GM18868 (cell line): ENCODE results near the gene SCGB1C2.
"Not testable (repeated sequence)": the region's sequence is repeated elsewhere in the genome, so short reads cannot be mapped to it uniquely, and the experiment has no call there.

Experiments
- ATAC-seq: cut with Tn5 transposase; IDR thresholded peaks from one replicate; pipeline ENCODE4 v1.9.1; 2021; ENCODE audit warnings: mild to moderate bottlenecking, moderate library complexity; ENCODE audit not compliant: unreplicated experiment

Gene SCGB1C2

DNA sequence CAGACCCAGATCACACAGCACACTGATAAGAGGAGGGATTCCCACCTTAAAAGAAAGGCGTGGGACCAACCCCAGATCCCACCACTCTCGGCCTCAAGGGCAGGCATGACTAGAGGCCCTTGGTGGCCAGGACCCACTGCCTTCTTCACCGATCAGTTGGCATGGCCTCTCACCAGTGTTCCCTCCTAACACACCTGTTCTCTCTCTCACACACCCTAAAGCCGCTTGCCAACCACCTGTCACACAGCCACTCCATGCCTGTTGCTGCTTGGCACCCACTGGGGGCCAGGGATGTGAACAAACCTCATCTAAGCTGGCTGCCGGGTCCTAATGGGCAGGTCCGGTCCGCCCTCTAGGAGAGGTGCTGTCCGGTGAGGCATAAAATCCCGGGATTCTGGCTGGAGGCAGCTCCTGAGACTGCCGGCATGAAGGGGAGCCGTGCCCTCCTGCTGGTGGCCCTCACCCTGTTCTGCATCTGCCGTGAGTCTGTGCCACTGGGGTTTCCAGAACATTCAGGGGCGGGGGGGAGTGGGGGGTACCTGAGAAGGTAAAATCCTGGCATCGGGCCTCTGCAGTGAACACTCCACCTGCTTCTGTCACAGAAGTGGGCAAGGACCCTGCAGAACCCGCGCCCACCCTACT is at the start of gene SCGB1C2:
Gene SCGB1C2, plus strand, starts transcription at position 404 of the 642 bp plus-strand sequence. Its CDS starts 22 bp downstream, at position 426.
- not testable (repeated sequence) for ATAC-seq

DNA sequence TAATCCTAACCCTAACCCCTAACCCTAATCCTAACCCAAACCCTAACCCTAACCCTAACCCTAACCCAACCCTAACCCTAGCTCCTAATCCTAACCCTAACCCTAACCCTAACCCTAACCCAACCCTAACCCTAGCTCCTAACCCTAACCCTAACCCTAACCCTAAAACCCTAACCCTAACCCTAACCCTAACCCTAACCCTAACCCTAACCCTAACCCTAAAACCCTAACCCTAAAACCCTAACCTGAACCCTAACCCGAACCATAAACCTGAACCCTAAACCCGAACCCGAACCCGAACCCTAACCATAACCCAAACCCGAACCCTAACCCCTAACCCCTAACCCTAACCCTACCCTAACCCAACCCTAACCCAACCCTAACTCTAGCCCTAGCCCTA is 24.3 kb upstream of the SCGB1C2 start:
- not testable (repeated sequence) for ATAC-seq

DNA sequence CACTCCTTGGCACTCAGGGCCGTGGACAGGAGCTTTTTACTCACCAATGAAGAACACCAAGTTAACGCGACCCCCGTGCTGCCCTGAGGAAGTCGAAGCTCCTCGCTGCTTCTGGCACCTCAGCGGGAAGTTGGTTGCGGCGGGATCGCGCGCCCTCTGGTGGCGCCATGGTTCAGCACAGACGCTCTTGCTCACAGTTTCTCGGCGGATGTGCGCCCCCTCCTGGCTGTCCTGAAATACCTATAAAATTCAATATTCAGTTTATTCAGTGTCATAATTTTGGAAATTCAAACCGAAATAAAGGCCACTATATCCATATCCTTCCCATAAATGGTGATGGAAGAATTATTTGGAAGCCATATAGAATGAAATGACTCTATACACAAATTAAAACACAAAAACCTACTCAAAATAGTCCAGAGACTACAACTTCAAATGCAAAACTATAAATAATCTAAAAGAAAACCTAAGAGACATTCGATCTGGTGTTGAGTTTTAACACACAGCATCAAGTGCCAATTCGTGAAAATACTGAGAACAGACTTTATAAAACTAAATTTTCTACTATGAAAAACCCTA is 18.9 kb upstream of the SCGB1C2 start:
- ATAC-seq, result not testable (repeated sequence)

DNA sequence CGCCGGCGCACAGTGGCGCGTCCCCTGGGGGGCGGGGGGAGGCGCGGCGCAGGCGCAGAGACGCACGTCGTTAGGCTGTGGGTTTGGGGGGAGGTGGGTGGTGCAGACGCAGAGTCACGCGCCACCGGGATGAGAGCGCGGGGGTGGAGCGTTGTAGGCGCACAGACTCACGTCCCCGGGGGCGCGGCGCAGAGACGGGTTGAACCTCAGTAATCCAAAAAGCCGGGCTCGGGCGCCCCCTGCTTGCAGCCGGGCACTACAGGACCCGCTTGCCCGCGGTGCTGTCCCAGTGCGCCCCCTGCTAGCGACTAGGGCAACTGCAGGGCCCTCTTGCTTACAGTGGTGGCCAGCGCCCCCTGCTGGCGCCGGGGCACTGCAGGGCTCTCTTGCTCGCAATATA is 3.4 kb upstream of the SCGB1C2 start:
- ATAC-seq, result not testable (repeated sequence)

DNA sequence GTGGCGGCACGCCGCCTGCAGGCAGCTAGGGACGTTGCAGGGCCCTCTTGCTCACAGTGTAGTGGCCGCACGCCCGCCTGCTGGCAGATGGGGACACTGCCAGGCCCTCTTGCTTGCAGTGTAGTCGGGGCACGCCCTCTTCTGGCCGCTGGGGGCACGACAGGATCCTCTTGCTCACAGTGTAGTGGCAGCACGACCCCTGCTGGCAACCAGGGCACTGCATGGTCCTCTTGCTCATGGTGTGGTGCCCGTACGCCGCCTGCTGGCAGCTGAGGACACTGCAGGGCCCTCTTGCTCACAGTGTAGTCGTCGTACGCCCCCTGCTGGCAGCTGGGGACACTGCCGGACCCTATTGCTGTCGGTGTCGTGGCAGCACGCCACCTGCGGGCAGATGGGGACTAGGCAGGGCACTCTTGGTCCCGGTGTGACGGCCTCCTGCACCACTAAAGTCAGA is 3.0 kb upstream of the SCGB1C2 start:
- ATAC-seq, result peak; percentile 90

DNA sequence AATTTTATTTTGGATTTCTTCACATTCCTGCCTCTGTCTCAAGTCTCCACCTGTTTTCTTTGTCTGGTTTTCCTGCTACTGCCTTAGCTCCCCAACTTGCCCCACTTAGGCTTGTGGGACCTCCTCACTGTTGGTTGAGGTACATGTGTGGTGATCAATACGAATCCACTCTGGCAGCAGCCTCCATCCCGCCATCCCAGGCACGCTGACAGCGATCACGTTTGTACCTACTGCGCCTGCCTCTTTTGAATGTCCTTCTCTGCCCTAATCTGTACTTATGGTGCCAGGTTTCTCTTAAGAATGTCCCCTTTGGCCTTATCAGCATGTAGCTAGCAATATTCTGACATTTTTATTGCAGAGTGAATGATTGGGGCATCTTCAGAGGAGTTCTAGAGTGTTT is 2.3 kb upstream of the SCGB1C2 start:
- ATAC-seq, result not testable (repeated sequence)

DNA sequence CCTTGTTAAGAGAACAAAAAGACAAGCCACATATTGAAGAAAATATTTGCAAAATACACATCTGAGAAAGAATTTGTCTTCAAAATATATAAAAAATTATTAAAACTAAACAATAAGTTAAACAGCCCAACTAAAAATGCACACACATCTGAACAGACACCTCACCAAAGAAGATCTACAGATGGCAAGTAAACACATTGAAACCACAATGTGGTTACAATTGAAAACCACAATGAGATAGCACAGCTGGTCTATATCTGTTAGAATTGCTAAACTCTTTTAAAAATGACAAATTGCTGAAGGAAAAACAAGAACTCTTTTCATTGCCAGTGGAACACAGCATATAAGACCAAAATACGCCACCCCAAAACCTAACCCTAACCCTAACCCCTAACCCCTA is 1.5 kb upstream of the SCGB1C2 start:
- ATAC-seq, result not testable (repeated sequence)

DNA sequence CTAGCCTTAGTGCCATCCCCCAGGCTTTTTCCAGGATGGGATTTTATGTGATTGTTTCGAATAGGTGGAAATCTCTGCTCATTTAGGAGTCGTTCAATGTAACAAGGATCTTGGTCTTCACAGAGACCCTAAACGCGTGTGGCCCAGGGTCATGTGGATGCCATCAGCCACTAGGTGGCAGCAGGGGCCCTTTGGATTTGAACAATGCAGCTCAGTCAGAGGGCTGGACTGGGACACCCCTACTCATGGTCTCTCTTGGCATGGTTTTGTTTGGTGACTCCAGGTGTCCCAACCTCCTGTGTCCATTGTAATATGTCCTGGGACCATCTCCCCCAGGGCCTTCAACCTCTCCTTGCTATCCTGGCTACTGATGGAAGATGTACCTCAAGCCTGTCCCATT is 838 bp upstream of the SCGB1C2 start:
- ATAC-seq, result peak; percentile 57

DNA sequence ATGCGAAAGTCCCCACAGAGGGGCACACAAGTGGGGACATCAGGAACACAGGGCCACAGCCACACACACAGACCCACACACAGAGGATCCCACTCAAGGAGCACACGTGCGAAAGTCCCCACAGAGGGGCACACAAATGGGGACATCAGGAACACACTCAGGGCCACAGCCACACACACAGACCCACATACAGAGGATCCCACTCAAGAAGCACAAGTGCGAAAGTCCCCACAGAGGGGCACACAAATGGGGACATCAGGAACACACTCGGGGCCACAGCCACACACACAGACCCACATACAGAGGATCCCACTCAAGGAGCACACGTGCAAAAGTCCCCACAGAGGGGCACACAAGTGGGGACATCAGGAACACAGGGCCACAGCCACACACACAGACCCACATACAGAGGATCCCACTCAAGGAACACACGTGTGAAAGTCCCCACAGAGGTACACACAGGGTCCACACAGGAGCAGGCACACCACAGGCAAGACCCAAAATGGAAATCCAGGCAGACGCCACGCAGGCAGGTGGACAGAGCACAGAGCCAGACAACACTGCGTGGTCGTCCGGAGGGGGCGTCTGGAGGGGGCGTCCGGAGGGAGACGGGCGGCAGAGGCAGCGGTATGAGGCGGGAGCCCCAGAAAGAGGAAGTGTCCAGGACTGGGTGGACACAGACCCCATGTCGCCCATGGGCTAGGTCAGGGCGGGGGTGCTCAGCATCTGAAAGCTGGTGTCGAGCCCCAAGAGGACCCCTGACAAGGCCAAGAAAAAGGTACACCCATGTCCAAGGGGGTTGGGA is 2.2 kb downstream of the SCGB1C2 start:
- not testable (repeated sequence) for ATAC-seq

DNA sequence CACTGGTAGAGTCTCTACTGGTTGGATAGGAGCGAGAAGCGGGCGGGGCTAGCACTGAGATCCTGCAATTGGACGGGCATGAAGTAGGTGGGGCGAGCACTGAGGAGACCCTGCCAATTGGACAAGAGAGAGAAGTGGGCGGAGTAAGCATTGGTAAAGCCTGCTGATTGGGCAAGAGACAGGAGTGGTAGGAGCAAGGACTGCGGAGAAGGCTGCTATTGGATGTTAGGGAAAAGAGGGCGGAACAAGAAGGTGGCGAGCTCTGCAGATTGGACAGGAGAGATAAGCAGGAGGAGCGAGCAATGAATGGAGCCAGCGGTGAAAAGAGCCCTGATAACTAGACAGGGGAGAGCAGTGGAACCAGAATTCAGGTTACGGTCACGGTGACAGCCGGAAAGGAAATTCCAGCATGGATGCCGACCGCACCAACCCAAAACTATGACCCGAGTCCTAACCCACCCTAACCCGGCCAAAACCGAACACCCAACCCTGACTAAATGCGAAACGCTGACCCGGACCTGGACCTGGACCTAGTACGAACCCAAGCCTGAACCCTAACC is 4.8 kb downstream of the SCGB1C2 start:
- no peak for ATAC-seq

DNA sequence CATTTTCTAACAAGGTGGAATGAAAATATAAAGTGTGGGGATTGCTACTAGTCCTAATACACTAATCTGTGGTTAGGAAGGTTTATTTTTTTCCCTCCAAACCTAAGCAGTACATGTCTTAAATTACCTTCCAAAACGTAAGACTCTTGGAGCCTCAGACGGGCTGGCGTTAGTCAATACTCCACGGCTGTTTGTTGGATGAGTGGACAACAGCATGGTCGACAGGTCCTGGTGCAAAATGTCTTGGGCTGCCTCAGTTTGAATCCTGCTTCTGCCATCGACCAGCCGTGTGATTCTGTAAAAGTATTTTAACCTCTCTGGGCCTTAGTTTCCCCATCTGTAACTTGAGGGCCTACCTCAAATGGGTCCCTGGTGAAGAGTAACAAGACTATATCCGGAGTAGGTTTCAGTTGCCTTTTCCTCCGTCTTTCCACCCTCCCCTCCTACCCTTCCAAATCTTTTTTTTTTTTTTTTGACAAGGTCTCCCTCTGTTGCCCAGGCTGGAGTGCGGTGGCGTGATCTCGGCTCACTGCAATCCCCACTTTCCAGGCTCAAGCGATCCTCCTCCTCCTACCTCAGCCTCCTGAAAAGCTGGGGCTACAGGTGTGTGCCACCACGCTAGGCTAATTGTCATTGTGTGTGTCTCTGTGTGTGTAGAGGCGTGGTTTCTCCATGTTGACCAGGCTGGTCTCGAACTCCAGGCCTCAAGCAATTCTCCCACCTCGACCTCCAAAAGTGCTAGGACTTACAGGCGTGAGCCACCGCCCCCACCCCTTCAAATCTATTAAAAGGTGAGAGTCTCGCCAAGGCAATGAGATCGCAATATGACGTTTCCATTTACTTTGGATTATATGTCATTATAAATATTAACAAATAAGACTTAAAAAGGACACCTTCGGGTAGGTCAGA is 5.8 kb downstream of the SCGB1C2 start:
- no peak for ATAC-seq

DNA sequence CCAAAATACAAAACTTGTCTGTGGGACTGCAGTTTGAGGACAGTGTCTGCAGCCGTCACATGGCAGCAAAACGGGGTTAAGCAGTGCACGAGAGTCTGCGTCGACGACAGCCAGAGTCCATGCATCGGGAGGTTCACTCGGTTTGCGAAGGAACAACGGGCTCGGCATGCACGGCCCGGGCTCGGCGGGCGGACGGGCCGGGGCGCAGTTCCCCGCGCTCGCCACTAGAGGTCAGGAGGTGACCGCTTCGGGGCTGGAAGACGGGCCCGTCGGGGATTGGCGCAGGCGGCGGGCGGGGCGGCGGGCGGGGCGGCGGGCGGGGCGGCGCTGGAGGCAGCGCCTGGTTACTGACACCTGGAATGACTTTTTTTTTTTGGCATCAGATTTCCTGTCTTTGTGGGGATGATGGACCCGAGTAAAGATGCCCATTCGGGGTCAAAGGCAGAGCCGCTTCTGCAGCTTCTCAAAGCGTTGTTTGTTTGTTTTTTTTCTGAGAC is 6.5 kb downstream of the SCGB1C2 start:
- no peak for ATAC-seq

DNA sequence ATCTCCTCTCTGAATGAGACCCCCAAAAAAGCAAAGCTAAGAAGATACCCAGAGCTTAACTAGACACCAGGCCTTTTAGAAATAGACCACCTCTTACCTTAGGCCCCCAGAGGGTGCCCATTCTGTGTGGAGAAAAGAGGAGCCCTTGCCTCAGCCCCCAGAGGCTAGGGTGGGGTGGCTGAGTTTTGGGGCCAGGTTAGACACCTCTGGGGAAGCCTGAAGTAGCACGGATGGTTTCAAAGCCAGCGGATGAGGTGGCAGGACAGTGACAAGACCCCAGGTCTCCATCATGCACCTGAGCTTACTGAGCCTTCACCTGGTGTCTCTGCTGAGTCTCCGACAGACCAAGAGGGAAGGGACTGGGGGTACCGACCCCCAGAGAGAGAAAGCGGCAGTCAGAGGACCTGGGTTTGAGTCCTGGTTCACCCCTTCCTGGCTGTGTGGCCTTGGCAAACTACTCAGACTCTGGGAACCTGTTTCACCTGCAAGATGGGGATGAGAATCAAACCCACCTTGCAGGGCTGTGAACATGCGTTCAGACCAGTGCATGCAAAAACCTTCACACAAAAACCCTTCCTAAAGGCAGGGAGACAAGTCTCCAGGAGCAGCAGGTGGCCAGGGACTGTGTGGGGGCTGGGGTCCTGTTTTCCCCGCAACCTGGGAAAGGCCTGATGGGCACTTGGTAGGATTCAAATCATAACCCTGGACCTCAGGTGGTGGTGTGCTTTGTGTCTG is 7.7 kb downstream of the SCGB1C2 start:
- no peak for ATAC-seq

DNA sequence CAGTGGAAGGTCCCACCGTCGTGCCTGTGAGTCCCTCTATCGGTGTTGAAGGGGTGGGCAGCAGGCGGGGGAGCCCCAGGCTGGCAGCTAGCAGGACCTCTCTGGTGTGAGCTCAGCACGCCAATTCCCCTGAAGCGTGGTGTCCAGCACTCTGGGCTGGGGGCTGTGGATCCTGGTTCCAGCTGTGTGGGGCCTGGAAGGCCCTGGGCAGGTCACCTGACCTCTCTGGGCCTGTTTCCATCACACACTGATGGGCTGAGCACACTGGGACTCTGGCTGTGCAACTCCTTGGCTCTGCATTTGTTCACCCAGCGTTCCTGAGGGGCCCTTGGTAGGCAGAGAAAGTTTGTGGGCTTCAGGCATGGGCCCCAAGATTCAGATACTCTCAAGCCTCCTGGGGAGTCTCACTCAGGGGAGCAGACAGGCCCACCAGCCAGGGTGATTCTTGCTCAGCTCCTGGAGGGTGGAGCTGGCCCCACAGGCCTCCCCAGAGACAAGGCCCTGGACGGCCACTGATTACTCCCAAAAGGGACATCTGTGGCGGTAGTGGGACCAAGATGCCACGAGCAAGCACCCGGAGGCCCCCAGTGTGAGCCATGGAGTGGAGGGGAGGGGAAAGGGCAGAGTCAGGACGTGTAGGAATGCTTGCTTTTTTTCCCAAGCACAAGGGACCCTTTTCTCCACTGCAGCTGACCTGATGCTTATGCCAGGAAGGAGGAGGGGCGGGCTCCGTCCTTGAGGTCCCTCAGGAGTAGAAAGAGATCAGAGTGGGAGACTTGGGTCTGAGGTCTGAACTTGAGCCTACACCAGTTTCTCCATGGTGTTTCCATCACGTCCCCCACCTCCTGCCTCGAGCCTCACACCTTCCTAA is 8.5 kb downstream of the SCGB1C2 start:
- ATAC-seq, result no peak

DNA sequence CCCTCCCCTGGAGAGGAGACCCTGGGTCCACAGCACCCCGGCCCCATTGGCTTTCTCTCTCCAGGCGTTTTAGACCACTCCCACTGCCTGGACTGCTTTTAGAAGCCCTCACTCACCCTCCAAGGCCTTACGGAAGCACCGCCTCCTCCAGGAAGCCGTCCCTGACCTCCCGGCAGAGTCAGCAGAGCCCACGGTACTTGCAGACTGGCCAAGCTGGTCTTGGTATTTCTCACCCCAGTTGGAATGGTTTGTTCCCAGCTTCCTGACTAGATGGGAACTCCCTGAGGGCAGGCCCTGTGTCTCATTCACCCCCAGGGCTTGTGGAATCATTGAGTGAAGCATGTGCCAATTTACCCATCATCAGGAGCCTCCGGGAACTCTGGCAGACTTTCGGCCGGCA is 9.2 kb downstream of the SCGB1C2 start:
- ATAC-seq, result no peak

DNA sequence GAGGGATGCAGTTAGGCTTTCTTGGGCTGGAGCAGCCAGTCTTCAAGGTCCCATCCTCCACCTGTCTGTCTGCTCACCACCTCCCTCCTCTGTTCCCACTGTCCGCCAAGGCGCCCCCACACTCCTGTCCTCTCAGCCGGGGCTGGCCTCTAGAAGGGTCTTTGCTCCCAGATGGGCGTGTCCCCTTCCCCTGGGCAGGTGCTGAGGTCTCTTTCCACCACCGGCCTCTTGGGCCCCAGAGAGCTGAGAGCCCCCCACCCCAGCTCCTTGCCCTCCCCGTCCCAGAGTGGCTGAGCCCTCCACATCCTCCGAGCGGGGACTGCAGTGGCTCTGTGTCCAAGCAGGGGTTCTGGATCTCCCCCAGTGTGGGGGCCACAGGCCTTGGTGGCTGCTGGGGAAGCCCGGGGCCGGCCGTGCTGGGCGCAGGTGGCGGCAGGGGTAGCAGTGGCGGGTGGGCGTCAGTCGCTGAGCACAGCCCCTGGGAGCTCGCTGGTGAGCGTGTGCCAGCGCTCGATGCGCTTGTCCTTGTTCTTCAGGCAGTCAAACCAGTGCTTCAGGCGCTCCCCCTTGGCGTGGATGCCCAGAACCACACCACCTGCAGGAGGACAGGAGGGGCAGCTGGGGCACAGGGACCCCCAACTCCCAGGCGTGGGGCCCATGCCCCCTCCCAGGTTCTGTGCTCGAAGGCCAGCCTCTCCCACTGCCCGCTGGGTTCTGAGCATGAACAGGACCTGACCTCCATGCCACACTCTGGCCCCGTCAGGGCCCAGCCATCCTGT is 9.8 kb downstream of the SCGB1C2 start:
- ATAC-seq, result no peak

DNA sequence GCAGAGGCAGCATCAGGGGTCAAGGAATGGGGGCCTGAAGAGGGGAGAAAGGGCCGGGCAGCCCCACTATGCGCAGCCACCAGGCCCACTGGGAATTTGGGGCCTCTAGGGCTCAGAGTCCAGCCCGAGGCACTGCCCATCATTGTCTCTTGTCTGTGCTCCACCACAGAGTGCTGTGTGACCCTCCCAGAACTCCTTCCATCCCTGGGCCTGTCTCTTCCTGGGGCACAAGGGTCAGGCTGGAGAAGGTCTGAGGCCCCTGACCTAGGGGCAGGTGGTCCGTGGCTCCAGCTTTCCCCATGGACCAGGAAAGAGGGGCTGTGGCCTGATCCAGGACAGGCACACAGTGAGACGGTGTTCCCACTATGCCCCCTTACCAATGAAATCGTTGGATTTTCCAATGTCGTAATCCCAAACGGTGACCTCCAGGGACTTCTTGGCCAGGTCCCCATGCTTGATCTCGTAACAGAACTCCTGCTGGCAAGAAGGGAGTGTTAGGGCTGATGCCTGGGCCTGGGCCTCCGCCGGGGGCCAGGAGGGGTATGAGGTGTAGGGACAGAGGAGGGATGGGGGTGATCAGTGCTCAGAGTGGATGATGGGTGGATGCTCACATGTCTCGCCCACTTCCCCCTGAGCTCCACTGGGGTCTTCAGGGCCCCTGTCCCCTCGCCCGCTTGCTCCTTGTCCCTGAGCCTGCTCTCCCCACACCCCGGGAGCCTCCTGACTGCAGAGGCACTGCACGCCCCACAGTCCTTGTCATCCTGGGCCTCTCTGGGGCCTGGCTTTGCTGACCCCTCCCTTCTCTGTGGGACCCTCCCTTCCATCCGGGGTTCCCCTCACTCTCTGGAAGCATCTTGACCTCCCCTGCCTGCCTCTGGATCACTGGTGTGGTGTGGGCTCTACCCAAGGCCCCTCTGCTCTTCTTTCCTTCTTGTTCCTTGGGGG is 10.7 kb downstream of the SCGB1C2 start:
- no peak for ATAC-seq
